Adrenal gland (tissue), 12 donors: ENCODE data around the gene MARCHF9. TPM values are rescaled to one million over a fixed set of nuclear protein-coding genes. Genes with fewer than 3 reads are reported as not detected.

Experiments used
- DNase-seq, 7 donors: peaks; one replicate each; pipeline ENCODE4 v3.0.0-alpha.2; 2019 to 2020
- H3K27ac ChIP-seq, 5 donors: fragments of 200-600 bp; sonication (generic) in 4 of 5; 1 replicate in 3 of 5; 2 replicates in 2 of 5; pipeline versions ENCODE4 v1.5.1 to v1.8.0; 2016 to 2020; ENCODE audit warnings: mild to moderate bottlenecking in 1 of 5
- H3K27me3 ChIP-seq: fragments of 200-600 bp; 2 replicates; pipeline ENCODE4 v1.8.0; 2021
- H3K36me3 ChIP-seq, 2 donors: fragments of 200-600 bp; replicated peaks in 1 of 2; 1 replicate in 1 of 2; 2 replicates in 1 of 2; pipeline versions ENCODE4 v1.5.1 to v1.8.0; 2018 to 2022
- H3K4me1 ChIP-seq, 2 donors: fragments of 200-600 bp; replicated peaks in 1 of 2; 1 replicate in 1 of 2; 2 replicates in 1 of 2; pipeline versions ENCODE4 v1.5.1 to v1.8.0; 2018 to 2021
- H3K4me3 ChIP-seq, 4 donors: fragments of 200-600 bp; sonication (generic) in 3 of 4; one replicate each; pipeline ENCODE4 v1.5.1; 2016 to 2018
- H3K9me3 ChIP-seq, 3 donors: fragments of 200-600 bp; sonication (generic) in 1 of 3; replicated peaks in 1 of 3; 1 replicate in 2 of 3; 2 replicates in 1 of 3; pipeline versions ENCODE4 v1.5.1 to v1.8.0; 2016 to 2021
- POLR2A ChIP-seq, 2 donors: fragments of 450-650 bp; IDR thresholded peaks; one replicate each; pipeline ENCODE4 v1.6.1; 2017; ENCODE audit warnings: antibody characterized with exemption in 2 of 2, mild to moderate bottlenecking in 2 of 2, moderate library complexity in 1 of 2
- WGBS, 4 donors: extraction: QIAGEN DNeasy Blood & Tissue Kit in 2 of 4; methylation state at CpG; one replicate each; pipeline versions ENCODE4 v1.1.5 to v1.1.7; 2013 to 2017; 5-methylcytosine and 5-hydroxymethylcytosine counted together
- intact Hi-C, 2 donors: fragments of 100-400 bp; cut with DNase I; formaldehyde crosslinking; loops; one replicate each; pipeline versions ENCODE4 v1.14.1 to v1.15.0; 2022 to 2023
- polyA plus RNA-seq, 3 donors: library from polyadenylated mRNA; stranded (reverse); fragments of 200-250 nt in 2 of 3; fragments of 350-450 nt in 1 of 3; fragmentation: Illumina TruSeq in 1 of 3; extraction: RNeasy Lipid Tissue Mini Kit (QIAGEN cat#74804) in 1 of 3; gene quantifications; one replicate each; pipeline ENCODE4 v1.2.3, GENCODE V29; 2013 to 2014
- total RNA-seq, 9 donors: library from RNA; depleted of rRNA in 4 of 9; stranded (reverse); fragments of >200 nt in 4 of 9; fragments of 120-200 nt in 1 of 9; fragmentation: NEBNext Ultra II Directional in 1 of 9; extraction: Animal tissue kit (Norgen Biotek cat#: 25700) in 1 of 9; gene quantifications; one replicate each; pipeline versions ENCODE4 v1.1.0 to v1.2.4, GENCODE V29; 2013 to 2023
- TF ChIP-seq, protein P1 (sequence below), 6 experiments: fragments of 450-650 bp in 4 of 6; fragments of 200-600 bp in 2 of 6; sonication (generic) in 1 of 6; IDR thresholded peaks; 1 replicate in 5 of 6; 2 replicates in 1 of 6; pipeline versions ENCODE4 v1.5.1 to v1.8.0; 2016 to 2021; ENCODE audit warnings: antibody characterized with exemption in 6 of 6, mild to moderate bottlenecking in 2 of 6, moderate library complexity in 1 of 6
- donor health status: healthy with polysubstance abuse.
- donor health status: Bipolar disorder and iron deficiency.
- donor health status: DM: yes; HTN: yes; CAD: no.
- donor health status: DM: no; HTN: no; CAD: no.
- donor health status: DM: no; HTN: no; CAD: no.
- donor health status: DM: yes; HTN: yes; CAD: no.

MARCHF9 gene
- total and polyA plus RNA-seq, 12 donors, result 6.7 to 45.1 (median 16.6) TPM

DNA sequence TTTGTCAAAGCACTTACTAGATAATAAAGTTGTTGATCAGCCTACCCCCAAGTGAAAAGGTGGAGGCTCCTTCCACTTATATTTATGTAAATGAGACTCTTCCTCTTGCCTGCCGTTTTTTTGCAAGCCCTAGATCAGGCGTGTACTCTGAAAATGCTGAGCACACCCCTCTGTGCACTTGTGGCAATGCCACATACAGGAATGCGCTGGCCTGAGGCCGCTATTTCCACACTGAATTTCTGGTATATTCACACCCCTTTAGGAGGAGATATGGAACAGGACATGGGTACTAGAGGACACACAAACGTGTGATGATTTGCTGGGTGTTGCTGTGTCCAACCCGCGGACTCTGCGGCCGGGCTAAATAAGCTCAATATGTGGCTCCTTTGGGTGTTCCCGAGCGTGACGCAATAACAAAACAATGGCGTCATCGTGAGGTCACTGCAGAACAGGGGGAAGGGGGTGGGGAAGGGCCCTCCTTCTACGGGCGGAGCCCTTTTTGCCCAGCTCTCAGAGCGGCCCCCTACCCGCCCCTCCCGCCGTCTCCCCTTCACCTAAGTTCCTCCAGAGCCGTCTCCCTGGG is 10.6 kb upstream of the MARCHF9 start:
- peak overlapping the region in 4 of 5 donors; percentile 85 to 99 (median 97) for H3K27ac ChIP-seq

DNA sequence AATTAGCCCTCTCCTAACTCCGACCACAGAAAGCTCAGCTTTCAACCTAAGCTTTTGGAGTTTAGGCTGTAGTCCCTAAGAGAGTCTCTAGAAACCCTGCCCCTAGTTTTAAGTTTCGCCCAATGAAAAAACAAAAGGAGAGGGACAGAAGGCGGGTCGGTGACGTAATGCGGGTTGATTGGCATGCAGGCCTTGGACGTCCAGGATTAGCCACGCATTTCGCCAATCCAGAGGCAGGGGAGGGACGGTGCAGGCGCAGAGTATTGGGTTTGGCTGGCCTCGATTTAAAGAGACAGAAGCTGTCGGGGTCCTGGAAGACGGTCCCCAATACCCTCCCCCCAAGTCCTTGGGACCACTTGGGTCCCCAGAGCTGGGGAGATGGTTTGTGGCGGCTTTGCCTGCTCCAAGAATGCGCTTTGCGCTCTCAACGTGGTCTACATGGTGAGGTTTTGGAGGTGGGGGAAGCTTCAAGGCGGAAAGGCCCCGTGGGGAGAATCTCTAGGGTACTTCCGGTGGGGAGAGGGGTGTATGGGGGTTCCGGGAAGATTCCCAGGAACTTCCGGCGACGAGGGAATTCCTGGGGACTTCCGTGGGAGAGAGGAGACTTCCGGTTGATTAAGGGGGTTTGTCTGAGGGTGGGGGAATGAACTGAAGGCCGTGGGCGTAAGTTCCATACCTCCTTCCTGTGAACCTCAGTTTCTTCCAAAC is 10.0 kb upstream of the MARCHF9 start, which contains the start of gene TSPAN31:
TSS of gene TSPAN31 (plus strand) at position 263 of the 708 bp plus-strand sequence. CDS start at position 379, 116 bp downstream.
- intact Hi-C loops, result no loop called here

More for the DNA sequence above, 10.6 kb upstream of the MARCHF9 start:
- TF ChIP-seq POLR2A (IDR thresholded peaks at IDR 0.05), result no peak
- TF ChIP-seq, protein P1, sequence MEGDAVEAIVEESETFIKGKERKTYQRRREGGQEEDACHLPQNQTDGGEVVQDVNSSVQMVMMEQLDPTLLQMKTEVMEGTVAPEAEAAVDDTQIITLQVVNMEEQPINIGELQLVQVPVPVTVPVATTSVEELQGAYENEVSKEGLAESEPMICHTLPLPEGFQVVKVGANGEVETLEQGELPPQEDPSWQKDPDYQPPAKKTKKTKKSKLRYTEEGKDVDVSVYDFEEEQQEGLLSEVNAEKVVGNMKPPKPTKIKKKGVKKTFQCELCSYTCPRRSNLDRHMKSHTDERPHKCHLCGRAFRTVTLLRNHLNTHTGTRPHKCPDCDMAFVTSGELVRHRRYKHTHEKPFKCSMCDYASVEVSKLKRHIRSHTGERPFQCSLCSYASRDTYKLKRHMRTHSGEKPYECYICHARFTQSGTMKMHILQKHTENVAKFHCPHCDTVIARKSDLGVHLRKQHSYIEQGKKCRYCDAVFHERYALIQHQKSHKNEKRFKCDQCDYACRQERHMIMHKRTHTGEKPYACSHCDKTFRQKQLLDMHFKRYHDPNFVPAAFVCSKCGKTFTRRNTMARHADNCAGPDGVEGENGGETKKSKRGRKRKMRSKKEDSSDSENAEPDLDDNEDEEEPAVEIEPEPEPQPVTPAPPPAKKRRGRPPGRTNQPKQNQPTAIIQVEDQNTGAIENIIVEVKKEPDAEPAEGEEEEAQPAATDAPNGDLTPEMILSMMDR (IDR thresholded peaks at IDR 0.05), result no peak
- Histone ChIP-seq H3K9me3 (no peaks in the 10 kb centered on the region), H3K4me1 (peaks cover 7 to 10% of the 10 kb centered on the region in 2 donors), H3K27me3 (peaks cover 11% of the 10 kb centered on the region), H3K36me3 (peaks cover 0 to 30% of the 10 kb centered on the region in 2 donors), H3K4me3 (peak overlapping the region in 2 of 4 donors; percentile 91 to 99)
- intact Hi-C loops, result no loop called here
- WGBS, 4 donors, result 8 to 12% (median 11%) methylated on average over 11 to 21 of the region's 21 CpGs
- DNase-seq, result peak; percentile 73 to 90 (median 80)

DNA sequence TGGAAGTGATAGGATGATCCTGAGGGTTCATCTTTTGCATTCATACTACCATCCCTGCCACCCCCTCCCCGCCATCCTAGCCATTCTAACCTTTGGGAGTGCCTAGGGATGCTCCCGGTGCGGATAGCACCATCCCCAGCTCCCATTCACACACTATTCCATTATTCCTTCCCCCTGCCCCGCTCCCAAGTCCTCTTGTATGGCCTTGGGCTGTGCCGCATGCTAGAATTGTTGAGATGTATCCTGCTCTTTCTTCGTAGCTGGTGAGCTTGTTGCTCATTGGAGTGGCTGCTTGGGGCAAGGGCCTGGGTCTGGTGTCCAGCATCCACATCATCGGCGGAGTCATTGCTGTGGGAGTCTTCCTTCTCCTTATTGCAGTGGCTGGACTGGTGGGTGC is 9.4 kb upstream of the MARCHF9 start:
- Histone ChIP-seq H3K27ac (peak overlapping the region in 4 of 5 donors; percentile 85 to 99 (median 97)), H3K9me3 (no peaks in the 10 kb centered on the region), H3K36me3 (peaks cover 0 to 41% of the 10 kb centered on the region in 2 donors), H3K4me1 (peaks cover 7 to 13% of the 10 kb centered on the region in 2 donors), H3K4me3 (peak overlapping the region in 3 of 4 donors; percentile 89 to 99 (median 91)), H3K27me3 (peaks cover 7% of the 10 kb centered on the region)
- WGBS, 4 donors, result 28 to 33% (median 29%) methylated on average over 5 to 8 of the region's 8 CpGs
- no peak for TF ChIP-seq POLR2A (IDR thresholded peaks at IDR 0.05)
- TF ChIP-seq, protein P1 (IDR thresholded peaks at IDR 0.05), result no peak
- intact Hi-C loops, result no loop called here
- peak in 1 of 7 donors; percentile 33 for DNase-seq

More for the DNA sequence above, 10.0 kb upstream of the MARCHF9 start, which contains the start of gene TSPAN31:
- Histone ChIP-seq H3K27me3 (peaks cover 11% of the 10 kb centered on the region), H3K9me3 (no peaks in the 10 kb centered on the region), H3K36me3 (peaks cover 0 to 36% of the 10 kb centered on the region in 2 donors), H3K27ac (peak within 1 kb of the TSS; percentile 75 to 99 (median 96)), H3K4me1 (peaks cover 7 to 10% of the 10 kb centered on the region in 2 donors), H3K4me3 (peak within 1 kb of the TSS in 3 of 4 donors; percentile 89 to 99 (median 91))
- DNase-seq, result peak; percentile 95 to 100 (median 99)
- TF ChIP-seq POLR2A (IDR thresholded peaks at IDR 0.05), result peak; percentile 69 to 90
- TF ChIP-seq, protein P1 (IDR thresholded peaks at IDR 0.05), result peak in 1 of 6 experiments; percentile 7
- 0 to 1% (median 0%) methylated on average over 26 to 29 of the region's 29 CpGs for whole genome bisulfite sequencing, 4 donors

DNA sequence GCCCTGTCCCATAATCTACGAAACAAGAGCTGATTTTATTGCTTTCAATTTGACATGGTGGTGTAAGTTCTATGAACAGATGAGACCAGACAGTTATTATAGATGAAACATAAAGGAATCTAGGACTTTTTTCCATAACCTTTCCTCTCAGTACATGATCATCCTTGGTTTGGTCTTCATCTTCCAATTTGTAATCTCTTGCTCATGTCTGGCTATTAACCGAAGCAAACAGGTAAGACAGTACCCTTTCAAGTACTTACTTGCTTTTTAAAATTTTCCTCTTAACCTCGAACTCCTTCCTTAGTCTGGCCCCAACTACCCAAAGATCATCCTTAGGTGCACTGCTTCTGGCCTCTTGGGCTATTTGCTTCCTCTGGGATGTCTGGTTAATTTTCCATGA is 8.9 kb upstream of the MARCHF9 start:
- Histone ChIP-seq H3K36me3 (peaks cover 0 to 45% of the 10 kb centered on the region in 2 donors), H3K9me3 (no peaks in the 10 kb centered on the region), H3K27me3 (peaks cover 2% of the 10 kb centered on the region), H3K27ac (peak overlapping the region in 2 of 5 donors; percentile 96 to 99), H3K4me1 (peaks cover 12 to 18% of the 10 kb centered on the region in 2 donors), H3K4me3 (peak overlapping the region in 1 of 4 donors; percentile 91)
- intact Hi-C loops, result no loop called here
- no peak for TF ChIP-seq POLR2A (IDR thresholded peaks at IDR 0.05)
- TF ChIP-seq, protein P1 (IDR thresholded peaks at IDR 0.05), result no peak
- 88 to 96% (median 91%) methylated on average over 3 of the region's 3 CpGs for WGBS, 4 donors
- no peak for DNase-seq
